ENCODE measurements around the gene TMEM63A. TPM values are rescaled to one million over a fixed set of nuclear protein-coding genes. Genes with fewer than 3 reads are reported as not detected.

Gene TMEM63A
- total RNA-seq, 1 donor from 2014 or later = 5.1 TPM

- H3K36me3 ChIP-seq = no peaks in the 10 kb centered on the region
- H3K4me1 ChIP-seq = no peaks in the 10 kb centered on the region
- H3K27me3 ChIP-seq = no peaks in the 10 kb centered on the region
- no peak overlapping the region for H3K4me3 Mint-ChIP-seq
- DNase-seq (ENCODE audit: low spot score) = no peak
- no peak overlapping the region for H2AFZ ChIP-seq (replicated peaks)
- no peaks in the 10 kb centered on the region for H3F3A ChIP-seq (ENCODE audit: low read depth)
- no peaks in the 10 kb centered on the region for H4K20me1 ChIP-seq (ENCODE audit: low read depth)
- H3K27ac Mint-ChIP-seq = no peak overlapping the region
- no peak overlapping the region for H3K9ac ChIP-seq
- H3K4me2 ChIP-seq = no peak overlapping the region
- no peaks in the 10 kb centered on the region for H3K9me3 Mint-ChIP-seq
- H3K79me2 ChIP-seq (ENCODE audit: low read depth) = no peaks in the 10 kb centered on the region
- no peak overlapping the region for H3K4me3 ChIP-seq
- H3K4me1 Mint-ChIP-seq = peaks cover 2% of the 10 kb centered on the region
- H3K27me3 Mint-ChIP-seq (ENCODE audit: insufficient read depth, low read depth) = no peaks in the 10 kb centered on the region
- no peaks in the 10 kb centered on the region for H3K9me3 ChIP-seq (ENCODE audit: low read depth)
- peaks cover 3% of the 10 kb centered on the region for H3K36me3 Mint-ChIP-seq
- no peak for TF ChIP-seq CTCF (IDR thresholded peaks at IDR 0.05)
- no peak for TF ChIP-seq EZH2 (IDR thresholded peaks at IDR 0.05)
- no peak for TF ChIP-seq EZH2phosphoT487 (IDR thresholded peaks at IDR 0.05)
- no peak overlapping the region for H3K27ac ChIP-seq
Measured at GRCh38 chr1:225868631-225869330, 13.4 kb downstream of the TMEM63A start.

DNA sequence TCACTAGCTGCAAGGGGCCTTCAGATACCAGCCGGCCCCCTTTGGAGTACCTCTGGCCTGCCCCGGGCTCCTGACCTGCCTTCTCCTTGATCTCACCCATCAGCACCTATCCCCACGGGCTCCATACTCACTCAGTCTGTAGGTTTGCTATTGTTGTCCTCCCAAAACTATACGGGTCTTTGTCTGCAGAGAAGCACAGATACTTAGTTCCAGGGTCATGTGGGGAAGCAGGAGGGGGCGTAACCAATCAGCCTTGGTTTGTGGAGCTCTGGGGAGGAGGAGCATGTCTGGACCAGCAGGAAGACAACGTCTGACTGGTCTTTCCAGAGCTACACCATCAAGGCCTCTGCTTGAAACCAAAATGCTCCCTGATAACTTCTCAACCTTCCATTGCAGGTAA is 15.2 kb downstream of the TMEM63A start:
- Histone ChIP-seq H3K4me3 (no peak overlapping the region), H3K79me2 (ENCODE audit: low read depth) (no peaks in the 10 kb centered on the region), H3K9me3 (ENCODE audit: low read depth) (no peaks in the 10 kb centered on the region), H3K9ac (no peak overlapping the region), H2AFZ (replicated peaks) (no peak overlapping the region), H3F3A (ENCODE audit: low read depth) (no peaks in the 10 kb centered on the region), H3K36me3 (no peaks in the 10 kb centered on the region), H3K27me3 (no peaks in the 10 kb centered on the region), H3K4me1 (no peaks in the 10 kb centered on the region), H3K27ac (no peak overlapping the region), H3K4me2 (no peak overlapping the region), H4K20me1 (ENCODE audit: low read depth) (no peaks in the 10 kb centered on the region)
- no peak for DNase-seq (ENCODE audit: low spot score)
- Mint-ChIP-seq H3K27me3 (ENCODE audit: insufficient read depth, low read depth) (peaks cover 2% of the 10 kb centered on the region), H3K4me3 (no peak overlapping the region), H3K9me3 (no peaks in the 10 kb centered on the region), H3K36me3 (peaks cover 2% of the 10 kb centered on the region), H3K27ac (no peak overlapping the region), H3K4me1 (peaks cover 2% of the 10 kb centered on the region)
- no peak for TF ChIP-seq EZH2phosphoT487 (IDR thresholded peaks at IDR 0.05)

- Histone ChIP-seq H3K4me3 (no peak overlapping the region), H3K9me3 (ENCODE audit: low read depth) (no peaks in the 10 kb centered on the region), H3K27ac (no peak overlapping the region), H3K36me3 (no peaks in the 10 kb centered on the region), H3K4me1 (no peaks in the 10 kb centered on the region), H3K4me2 (no peak overlapping the region), H3K27me3 (no peaks in the 10 kb centered on the region), H3K79me2 (ENCODE audit: low read depth) (no peaks in the 10 kb centered on the region), H3K9ac (no peak overlapping the region), H3F3A (ENCODE audit: low read depth) (no peaks in the 10 kb centered on the region), H4K20me1 (ENCODE audit: low read depth) (no peaks in the 10 kb centered on the region), H2AFZ (replicated peaks) (no peak overlapping the region)
- no peak for DNase-seq (ENCODE audit: low spot score)
- H3K36me3 Mint-ChIP-seq = peaks cover 2% of the 10 kb centered on the region
- no peak overlapping the region for H3K27ac Mint-ChIP-seq
- H3K4me3 Mint-ChIP-seq = no peak overlapping the region
- peaks cover 2% of the 10 kb centered on the region for H3K4me1 Mint-ChIP-seq
- TF ChIP-seq EZH2 (IDR thresholded peaks at IDR 0.05) = no peak
- TF ChIP-seq EZH2phosphoT487 (IDR thresholded peaks at IDR 0.05) = no peak
- TF ChIP-seq CTCF (IDR thresholded peaks at IDR 0.05) = no peak
- H3K27me3 Mint-ChIP-seq (ENCODE audit: insufficient read depth, low read depth) = peaks cover 2% of the 10 kb centered on the region
- no peaks in the 10 kb centered on the region for H3K9me3 Mint-ChIP-seq
Measured at GRCh38 chr1:225866061-225866837, 15.9 kb downstream of the TMEM63A start.

DNA sequence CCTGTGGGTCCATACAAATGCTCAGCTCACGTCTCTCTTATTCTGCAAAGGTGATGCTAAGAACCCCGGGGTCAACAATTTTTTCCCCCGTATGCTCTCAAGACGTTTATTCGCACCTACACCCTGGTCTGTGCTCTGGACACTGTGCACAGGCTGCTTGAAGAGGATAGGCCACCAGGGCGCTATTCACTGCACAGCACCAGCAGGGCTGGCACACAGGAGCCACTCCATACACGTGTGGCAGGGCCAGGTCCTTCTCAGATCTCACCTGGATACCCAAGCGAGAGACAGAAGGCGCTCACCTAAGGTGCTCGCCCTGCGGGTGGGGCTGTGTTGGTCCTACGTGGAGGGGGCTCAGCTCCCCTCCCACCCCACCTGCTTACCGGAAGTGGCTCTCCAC is 16.7 kb downstream of the TMEM63A start:
- Mint-ChIP-seq H3K4me3 (no peak overlapping the region), H3K36me3 (no peaks in the 10 kb centered on the region), H3K27me3 (ENCODE audit: insufficient read depth, low read depth) (peaks cover 2% of the 10 kb centered on the region), H3K27ac (no peak overlapping the region), H3K4me1 (no peaks in the 10 kb centered on the region), H3K9me3 (no peaks in the 10 kb centered on the region)
- TF ChIP-seq EZH2phosphoT487 (IDR thresholded peaks at IDR 0.05) = no peak
- no peak overlapping the region for H3K27ac ChIP-seq
- H3K79me2 ChIP-seq (ENCODE audit: low read depth) = no peaks in the 10 kb centered on the region
- no peak overlapping the region for H3K4me3 ChIP-seq
- H3K9me3 ChIP-seq (ENCODE audit: low read depth) = no peaks in the 10 kb centered on the region
- H4K20me1 ChIP-seq (ENCODE audit: low read depth) = no peaks in the 10 kb centered on the region
- no peaks in the 10 kb centered on the region for H3F3A ChIP-seq (ENCODE audit: low read depth)
- no peak overlapping the region for H2AFZ ChIP-seq (replicated peaks)
- no peaks in the 10 kb centered on the region for H3K36me3 ChIP-seq
- no peak overlapping the region for H3K4me2 ChIP-seq
- DNase-seq (ENCODE audit: low spot score) = no peak
- H3K27me3 ChIP-seq = no peaks in the 10 kb centered on the region
- no peaks in the 10 kb centered on the region for H3K4me1 ChIP-seq
- H3K9ac ChIP-seq = no peak overlapping the region
